Fibroblast of peridontal ligament (primary cell): Measurements from ENCODE around the gene KRT27.
A peak's percentile ranks its signal among the peaks of the same experiment; 100 is the strongest.
"Not testable (repeated sequence)": the region's sequence is repeated elsewhere in the genome, so short reads cannot be mapped to it uniquely, and the experiment has no call there.

Experiments used
- DNase-seq: peaks from one replicate; pipeline ENCODE4 v3.0.0-alpha.2; 2010; ENCODE audit errors: extremely low read depth

KRT27 gene

GRCh38 chr17:40760105-40761016 lies 22.0 kb downstream of the KRT27 start:
- no peak for DNase-seq

- no peak for DNase-seq
These were observed 27.1 kb downstream of the KRT27 start, which contains the start of gene KRT25 for GRCh38 chr17:40755231-40755630. TSS of gene KRT25 (minus strand) at chr17:40755331. CDS start at chr17:40755271, 60 bp downstream.

GRCh38 chr17:40753804-40754203 lies 28.5 kb downstream of the KRT27 start:
- DNase-seq: no peak

- DNase-seq: no peak
These were observed 31.3 kb downstream of the KRT27 start for GRCh38 chr17:40751065-40751464.

- no peak for DNase-seq
These were observed 32.0 kb downstream of the KRT27 start for GRCh38 chr17:40750391-40750790.

GRCh38 chr17:40748666-40749065 lies 33.7 kb downstream of the KRT27 start:
- not testable (repeated sequence) for DNase-seq

- no peak for DNase-seq
These were observed 43.8 kb downstream of the KRT27 start for GRCh38 chr17:40738553-40738952.

- DNase-seq: no peak
These were observed 47.3 kb downstream of the KRT27 start for GRCh38 chr17:40735016-40735415.

- no peak for DNase-seq
These were observed 48.3 kb downstream of the KRT27 start for GRCh38 chr17:40734018-40734417.

- DNase-seq: no peak
These were observed 51.4 kb downstream of the KRT27 start for GRCh38 chr17:40730970-40731369.

- DNase-seq: peak; percentile 87
These were observed 54.7 kb downstream of the KRT27 start for GRCh38 chr17:40727447-40728231.

- peak; percentile 15 for DNase-seq
These were observed 55.4 kb downstream of the KRT27 start for GRCh38 chr17:40726919-40727318.
